Measurements from ENCODE around the gene ITPRIP.

Gene ITPRIP

DNA sequence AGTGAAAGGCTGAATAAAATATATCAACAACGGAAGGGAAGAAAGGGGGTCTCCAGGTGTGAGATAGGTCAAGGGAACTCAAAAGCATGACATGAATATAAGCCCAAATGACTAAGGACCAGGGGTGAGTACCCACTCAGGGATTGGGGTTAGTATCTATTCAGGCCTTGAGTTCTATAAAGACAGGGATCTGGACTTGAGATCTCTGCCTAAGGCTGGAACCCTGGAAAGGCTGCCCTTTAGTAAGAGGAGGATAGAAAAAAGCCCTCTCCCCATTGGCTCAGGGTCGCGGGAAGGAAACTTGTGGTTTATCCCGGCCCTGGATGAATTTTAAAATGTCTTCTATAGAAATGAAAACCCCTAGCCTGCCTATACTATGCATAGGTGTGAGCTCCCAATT is 2.4 kb upstream of the ITPRIP start:
- DNase-seq (ENCODE audit: low spot score): no peak

DNA sequence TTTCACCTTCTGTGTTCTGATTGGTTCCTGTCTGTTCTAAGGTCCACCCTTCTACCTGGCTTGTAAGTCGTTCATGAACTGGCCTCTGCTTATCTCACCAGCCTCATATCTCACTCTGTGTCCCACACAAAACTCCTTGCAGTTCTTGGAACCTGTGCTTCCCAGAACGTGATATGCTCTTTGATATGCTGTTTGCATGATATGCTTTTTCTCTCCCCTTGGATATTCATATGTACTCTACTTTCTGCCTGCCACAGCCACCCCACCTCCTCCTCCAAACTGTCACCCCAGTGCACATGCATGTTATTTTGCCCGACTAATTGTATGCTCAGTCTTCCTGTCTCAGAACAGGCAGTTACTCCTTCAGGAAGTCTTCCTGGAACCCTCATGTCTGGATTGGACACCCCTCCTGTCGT is 1.9 kb upstream of the ITPRIP start:
- DNase-seq (ENCODE audit: low spot score): no peak

DNA sequence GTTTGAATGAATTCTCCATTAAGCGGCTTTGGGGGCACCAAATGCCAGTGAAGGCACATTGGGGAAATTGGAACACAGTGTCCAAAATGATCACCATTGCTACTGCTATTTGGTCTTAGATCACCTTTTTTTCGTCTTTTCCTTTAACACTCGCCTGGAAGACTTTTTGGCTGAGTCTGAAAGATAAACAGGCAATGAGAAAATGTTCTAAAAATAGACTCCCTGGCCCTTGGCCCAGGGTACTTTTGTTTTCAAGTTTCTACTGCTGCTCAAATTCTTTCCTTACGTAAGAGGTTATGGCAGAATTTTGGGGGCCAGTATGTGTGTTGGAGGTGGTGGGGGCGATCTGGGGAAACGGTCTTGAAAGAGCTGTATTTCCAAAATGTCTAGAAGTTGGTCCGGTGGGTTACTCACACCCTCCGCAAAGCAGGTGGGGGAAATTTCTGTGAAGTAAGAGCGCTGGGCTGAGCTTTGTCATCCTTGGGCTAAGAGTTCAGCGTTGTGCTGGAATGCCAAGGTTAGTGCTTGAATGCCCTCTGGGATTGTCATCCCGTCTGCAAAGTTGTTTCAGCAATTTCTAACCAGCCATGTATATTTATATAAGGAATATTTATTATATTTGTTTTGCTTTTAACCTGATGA is 1.3 kb upstream of the ITPRIP start:
- DNase-seq (ENCODE audit: low spot score): no peak

DNA sequence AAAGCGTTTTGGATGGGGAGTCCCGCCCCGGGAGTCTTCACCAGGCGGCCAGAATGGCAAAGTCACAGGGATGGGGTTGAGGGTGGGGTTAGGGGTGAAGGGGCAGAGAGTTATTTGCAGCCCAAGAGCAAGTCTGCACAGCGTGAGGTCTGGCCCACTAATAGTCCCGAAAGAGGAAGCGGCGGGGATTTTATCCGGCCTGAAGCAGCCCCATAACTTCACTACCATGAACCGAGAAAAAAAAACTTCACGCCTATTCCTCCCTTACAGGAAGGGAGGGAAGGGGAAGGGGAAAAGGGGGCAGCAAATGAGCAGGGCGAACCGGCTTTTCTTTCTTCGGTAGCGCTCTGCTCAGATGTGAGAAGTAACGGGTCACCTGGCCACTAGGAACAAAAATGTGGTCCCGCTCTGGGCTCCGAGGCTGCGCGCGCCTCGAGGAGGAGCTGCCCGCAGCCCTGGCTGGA is 712 bp downstream of the ITPRIP start:
- DNase-seq (ENCODE audit: low spot score): no peak

DNA sequence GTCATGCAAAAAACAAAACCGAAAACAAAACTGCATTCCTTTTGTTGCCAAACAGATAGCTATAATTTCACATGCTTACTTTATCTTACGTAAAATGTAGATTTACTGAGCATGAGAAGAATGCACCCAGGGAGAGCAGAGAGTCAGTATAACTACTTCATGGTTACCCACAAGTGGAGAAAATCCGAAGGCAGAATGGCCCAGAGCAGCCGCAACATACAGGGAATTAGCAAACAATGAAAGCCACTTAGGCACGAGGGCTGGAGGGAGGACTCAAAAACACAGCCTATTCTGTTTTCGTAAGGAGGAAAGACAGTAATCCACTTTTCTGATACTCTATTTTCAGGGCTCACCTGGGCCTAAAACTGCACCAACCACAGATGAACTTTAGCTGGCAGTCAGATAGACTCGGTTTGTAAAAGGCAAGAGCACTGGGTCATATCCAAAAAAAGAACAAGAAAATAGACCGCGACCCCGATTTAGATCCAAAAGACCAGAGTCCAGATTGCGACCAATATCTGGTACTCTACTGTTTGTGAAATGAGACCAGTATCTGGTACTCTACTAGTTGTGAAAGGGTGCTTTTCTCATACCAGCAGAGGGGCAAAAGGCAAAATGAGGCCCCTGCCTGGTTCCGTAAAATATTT is 1.3 kb downstream of the ITPRIP start:
- DNase-seq (ENCODE audit: low spot score): no peak

DNA sequence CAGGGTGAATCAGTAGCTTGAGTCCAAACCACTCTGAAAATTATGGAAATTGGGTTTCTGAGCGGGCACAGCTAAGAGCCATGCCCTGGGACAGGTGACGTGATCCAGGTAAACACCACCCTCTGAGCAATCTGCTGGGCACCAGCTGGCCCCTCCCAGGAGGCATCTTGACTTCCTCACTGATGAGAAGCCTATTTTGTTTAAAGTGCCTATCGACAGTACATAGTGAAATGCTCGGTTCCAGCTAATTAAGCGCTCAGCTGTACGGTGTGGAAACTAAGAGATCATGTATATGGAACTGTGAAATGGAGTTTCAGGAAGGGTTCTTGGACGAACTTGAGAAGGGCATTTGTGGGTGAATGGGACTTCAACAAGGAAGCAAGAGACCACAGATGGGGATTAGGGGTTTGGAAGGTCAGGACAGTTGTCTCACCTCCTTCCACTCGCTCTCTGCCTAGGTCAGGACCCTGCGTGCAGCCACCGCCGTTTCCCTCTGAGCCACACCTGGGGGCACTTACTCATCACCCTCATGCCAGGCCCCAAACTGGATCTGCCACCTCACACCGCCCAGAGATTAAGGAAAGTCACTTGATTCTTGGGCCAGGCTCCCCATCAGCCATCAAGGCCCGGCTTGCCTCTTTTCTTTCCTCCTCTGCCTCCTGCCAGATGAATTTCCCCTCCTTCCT is 3.2 kb downstream of the ITPRIP start:
- DNase-seq (ENCODE audit: low spot score): peak; percentile 45

DNA sequence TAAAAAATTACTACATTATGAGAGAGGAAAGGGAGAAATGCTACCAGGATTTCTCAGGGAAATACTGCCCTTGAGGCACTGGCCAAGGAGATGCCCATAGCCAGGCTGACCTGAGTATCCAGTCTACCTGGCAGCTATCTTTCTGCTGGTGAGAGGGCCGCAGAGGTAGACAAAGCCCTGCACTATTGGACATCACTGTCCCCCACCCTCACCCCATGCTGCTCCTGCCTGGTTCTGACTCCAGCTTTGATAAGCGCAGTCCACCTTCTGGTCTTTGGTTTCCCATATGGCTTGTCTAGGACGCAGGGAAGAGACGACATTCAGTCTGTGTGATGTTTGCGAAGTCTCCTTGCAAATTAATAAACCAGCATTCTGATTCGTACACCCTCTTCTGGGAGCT is 3.7 kb downstream of the ITPRIP start:
- DNase-seq (ENCODE audit: low spot score): no peak

DNA sequence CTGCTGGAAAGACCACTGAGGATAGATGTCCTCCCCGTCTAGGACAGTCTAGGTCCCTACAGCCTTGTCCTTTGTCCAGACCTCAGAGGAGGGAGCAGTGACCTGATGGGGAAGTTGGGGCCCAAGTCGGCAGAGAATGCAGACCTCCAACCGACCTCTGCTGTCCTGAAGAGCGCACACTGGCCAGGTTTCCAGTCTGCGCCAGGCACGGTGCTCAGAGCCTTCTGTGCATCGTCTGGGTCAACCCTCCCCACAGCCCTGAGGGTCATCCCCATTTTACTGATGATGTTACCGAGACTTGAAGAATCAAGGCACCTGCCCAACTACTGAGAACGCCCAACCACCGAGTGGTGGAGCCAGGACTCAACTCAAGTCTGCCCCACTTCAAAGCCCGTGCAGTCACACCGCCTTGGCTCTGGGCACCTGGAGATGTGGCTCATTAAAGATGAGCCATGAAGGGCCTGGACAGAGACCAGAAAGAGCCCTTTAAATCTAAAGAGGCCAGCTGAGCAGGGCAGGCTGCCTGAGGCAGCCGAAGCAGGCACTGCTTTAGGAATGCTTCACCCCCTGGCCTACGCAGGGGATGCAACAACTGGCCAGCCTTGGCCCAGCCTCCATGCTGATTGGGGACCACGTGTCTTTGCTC is 4.4 kb downstream of the ITPRIP start:
- DNase-seq (ENCODE audit: low spot score): peak; percentile 36

DNA sequence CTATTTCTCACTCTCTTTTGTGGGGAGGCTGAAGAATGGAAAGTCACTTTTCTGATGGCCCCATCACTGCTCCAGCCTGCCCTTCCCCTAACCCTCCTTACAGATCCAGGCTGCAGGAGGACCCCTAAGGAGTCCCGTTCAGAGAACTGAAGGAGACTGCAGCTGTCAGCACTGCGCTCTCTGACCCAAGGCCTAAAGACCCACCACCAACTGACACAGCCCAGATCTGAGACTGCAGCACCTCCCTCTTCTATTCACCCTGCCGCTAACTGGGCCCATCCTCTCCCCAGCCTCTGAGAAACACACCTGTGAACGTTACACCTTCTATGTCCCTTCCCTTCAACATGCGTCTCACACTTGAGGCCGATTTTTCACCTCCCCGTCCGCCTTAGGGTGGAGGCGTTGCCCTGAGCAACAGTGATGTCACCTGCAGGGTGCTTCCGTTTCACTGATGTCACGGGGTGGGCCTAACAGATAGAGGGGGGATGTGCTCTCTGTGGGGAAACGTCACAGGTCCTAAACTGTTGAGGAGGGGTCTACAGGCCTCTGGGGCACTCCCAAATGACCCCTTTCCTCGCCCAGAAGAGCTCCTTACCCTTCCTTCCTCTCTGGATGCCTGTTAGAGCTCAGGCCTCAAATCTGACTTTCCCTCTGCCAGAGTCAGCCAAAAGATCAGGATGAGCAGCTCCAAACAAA is 5.1 kb downstream of the ITPRIP start:
- no peak for DNase-seq (ENCODE audit: low spot score)

DNA sequence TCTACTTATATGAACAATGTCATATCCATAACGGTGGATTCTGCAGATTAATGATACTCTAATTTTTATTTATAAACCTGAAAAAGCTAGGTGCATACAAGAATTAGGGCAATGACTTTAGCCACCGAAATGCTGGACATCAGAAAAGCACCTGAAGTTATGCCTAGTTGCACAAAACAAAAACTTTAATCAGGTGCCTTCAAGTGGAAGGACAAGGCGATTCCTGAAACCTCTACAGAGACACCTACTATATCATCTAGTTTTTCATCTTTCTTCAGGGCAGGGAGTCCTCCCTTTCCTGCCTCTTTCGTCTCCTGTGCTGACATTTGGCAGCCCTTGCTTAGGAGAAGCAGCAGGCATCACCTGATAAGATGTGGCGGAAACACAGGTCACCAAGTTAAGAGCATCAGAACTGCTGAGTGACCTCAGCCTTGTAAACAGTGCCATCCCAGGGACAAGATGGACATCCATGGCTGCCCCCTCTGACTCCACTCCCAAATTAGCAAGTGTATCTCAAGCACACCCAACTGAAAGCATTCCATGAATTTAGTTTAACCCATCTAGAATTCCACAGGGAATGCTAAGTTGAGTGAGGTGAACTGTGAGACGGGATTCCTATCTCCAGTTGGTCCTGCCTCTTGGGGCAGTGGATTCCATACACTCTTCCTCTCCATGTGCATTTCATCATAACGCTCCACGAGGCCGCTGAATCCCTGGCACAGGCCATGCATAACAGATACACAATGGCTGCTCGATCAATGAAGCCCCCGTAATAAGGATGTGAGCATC is 5.8 kb downstream of the ITPRIP start:
- no peak for DNase-seq (ENCODE audit: low spot score)

DNA sequence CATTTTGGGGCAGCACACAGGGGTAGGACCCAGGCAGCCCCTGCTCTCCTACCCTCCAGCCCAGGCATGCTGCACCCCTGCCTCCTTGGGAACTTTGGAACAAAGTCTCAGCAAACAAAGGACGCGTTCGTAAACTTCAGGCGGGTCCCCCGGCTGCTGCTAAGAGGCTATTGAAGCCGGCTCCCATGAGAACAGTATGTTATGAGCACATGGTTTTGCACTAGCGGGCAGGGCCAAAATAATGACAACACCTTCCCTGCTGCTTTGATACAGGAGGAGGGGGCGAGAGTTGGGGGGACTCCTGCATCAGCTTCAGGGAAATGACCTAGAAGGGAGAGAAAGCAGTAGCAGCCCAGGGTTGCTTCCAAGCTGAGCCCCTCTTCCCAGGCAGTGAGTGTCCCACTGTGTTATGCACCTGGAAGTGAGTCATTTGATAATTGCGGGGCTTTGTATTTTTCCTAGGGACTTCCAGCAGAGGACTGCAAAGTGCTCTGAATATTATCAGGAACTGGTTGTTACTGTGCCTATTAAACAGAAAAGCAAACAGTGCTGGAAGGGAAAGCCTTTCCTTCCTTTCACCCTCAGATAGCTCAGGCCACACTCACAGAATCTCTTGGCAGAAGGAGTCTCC is 6.9 kb downstream of the ITPRIP start:
- peak; percentile 62 for DNase-seq (ENCODE audit: low spot score)

DNA sequence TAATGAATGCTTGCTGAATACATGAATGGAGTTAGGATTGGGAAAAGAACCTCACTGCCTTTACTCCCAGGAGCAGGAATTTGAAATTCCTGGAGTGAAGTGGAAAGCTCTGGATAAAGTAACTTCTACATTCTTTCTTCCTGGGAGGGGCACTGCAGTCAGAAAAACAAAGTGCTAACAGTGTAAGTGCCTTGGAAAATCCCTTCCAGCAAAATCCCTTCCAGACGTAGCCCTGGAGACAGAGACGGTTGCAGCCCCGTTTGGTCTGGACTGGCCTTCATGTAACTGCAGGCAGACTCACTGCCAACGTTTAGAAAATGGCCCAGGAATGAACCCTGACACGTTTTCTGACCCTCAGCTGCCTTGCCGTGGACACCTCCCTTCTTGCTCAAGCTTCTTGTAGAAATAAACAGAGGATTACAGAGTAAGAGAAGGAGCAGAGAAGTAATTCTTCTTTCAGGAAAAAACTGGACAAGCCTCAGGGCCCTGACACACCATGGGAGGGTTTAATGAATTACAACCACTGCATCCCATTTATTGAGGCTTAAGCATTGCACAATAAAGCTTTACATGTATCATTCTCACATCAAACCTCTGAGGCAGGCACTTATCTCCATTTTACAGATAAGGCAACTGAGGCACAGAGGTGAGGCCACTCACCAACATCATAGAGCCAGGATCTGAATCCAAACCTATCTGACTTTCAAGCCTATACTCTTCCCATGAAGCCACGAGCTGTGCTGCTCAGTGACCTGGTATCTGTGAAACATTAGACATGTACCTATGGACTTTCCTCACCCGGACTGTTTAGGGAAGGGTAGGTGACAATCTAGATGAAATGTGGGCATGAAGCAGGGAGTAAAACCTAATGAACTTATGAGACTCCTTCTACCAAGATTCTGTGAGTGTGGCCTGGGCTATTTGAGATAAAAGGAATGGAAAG is 7.8 kb downstream of the ITPRIP start:
- peak; percentile 15 for DNase-seq (ENCODE audit: low spot score)

DNA sequence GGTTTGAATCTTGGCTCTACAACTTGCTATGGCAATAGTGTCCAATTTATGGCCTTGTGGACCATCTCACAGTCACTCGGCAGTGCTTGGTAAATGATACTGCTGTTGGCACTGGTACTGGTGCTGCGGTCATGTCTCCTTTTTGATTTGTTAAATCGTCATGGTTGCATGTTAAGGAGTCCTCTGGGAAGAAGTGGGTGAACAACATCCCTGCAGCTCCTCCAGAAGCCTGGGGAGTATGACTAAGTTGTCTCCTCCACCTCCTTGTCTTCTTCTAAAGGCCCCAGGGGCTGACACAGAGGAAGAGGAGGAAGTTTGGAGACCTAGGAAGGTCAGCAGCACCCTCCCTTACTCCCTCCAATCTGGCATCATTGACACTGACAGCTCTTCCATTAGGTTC is 8.5 kb downstream of the ITPRIP start:
- no peak for DNase-seq (ENCODE audit: low spot score)

DNA sequence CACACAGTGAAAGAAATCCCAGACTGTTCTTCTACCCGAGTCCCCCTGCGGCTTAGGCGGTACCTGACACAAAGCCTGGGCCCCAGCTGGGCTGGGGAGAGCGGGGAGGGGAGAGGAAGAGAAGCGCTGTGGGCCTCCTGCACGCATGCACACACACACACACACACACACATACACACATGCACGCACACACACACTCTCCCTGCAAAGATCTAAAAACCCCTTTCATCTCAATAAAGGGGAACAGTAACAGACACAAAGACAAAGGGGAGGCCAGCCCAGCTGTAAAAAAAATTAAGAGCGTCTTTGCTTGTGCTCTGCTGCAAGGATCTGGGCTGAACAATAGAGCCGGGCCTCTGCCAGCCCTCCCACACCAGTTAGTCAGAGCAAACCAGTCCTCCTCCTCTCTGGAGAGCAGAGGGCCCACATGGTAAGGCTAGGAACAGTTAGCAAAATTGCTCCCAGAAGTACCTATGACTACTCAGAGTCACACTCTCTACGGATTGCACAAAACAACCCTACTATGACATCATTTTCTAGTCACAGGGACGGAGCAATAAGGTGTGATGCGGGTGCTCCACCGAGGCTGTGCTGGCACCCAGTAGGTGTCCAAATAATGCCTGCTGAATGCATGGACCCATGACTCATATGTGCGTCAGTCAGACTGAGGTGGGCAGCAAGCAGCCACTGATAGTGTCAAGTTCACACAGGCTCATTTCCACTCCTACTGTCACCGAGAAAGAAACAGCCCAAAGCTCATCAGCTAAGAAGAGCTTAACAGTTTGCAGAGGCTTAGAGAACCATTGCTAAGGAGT is 9.2 kb downstream of the ITPRIP start:
- no peak for DNase-seq (ENCODE audit: low spot score)

DNA sequence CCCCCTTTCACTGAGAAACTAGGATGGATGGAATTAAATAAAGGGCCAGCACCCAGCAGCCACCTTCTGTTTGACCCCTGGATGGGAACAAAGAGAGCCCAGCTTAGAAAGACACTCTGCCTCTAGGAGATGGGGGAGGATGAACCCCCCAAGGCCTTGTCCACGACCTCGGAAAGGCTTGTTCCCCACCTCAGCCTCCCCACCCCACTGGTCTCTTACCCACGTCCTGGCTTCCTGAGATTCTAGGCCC is 9.7 kb downstream of the ITPRIP start:
- no peak for DNase-seq (ENCODE audit: low spot score)

DNA sequence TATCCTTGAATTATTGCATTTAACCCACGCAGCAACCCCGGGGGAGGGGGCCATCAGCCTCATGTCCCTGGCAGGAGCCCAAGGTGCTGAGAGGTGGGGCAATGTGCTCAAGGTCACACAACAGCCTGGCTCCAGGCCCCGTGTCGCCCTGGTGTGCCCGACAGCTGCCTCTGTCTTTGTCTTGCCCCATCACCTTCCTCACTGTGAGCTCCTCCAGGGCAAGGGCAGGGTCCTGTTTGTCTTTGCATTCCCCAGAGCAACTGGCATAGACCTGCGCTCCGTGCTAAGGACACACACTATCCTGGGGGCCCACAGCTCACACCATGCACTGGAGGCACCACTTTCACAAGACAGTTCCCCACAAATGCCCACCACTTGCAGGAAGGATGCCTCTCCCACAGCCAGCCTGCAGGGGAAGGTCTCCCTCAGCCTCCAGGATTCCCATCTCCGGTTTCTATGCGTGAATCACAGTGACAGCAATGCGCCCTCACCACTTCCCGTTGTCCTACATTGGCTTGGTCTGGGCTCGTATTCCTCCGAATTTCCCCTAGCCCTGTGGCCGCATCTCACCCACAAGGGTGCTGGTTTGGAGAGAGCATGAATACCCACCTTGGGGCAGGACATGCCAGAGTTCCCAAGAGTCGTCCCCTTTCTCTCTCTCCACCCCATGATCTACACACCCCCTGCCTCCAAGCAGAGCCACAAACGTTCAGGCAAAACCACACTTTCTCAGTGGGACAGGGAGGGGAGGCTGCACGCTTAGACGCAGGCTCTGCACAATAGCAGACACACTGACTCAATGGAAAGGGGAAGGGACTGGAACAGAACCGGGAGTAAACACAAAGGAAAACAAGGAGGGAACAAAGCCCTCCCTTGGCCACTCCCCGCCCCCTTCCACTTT is 10.3 kb downstream of the ITPRIP start:
- no peak for DNase-seq (ENCODE audit: low spot score)

DNA sequence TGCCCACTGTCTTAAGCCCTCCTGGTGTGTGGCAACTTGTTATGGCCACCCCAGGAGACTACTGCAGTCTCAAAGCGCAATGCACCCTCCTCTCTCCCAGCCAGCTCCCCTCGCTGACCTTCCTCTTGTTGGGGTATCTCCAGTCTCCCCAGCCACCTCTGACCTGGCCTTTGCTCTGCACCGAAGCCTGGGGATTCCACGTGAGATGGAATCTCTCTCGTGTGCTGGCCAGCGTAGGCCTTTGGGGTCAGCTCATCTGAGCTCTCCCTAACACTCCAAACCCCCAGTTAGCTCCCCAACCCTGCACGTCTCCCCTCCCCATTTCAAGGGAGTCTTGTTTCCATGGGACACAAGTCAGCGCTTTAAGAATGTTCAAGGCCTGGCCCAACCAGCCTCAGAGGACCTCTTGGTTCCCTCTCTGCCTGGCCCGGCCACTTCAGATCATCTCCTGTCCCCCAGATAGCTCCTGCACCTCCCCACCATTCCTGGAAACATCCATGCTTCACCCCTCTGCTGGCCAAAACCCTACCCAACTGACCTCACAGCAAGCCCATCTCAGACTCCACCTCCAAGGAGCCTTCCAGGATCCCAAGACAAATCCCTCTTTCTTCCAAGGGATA is 11.2 kb downstream of the ITPRIP start:
- DNase-seq (ENCODE audit: low spot score): no peak

All from left forelimb (tissue), 1 donor.